RCC 7860 (cell line): Measurements from ENCODE around the gene ROCK2.
"Not testable (repeated sequence)": the region's sequence is repeated elsewhere in the genome, so short reads cannot be mapped to it uniquely, and the experiment has no call there.

Experiments
- DNase-seq: peaks from one replicate; pipeline ENCODE4 v3.0.0-alpha.2; 2015; ENCODE audit warnings: low spot score
- FAIRE-seq: peaks from 2 replicates; lab custom pipeline; 2012; peaks lifted over from hg19 to GRCh38; lab: Jason Lieb, UNC

ROCK2 gene

DNA sequence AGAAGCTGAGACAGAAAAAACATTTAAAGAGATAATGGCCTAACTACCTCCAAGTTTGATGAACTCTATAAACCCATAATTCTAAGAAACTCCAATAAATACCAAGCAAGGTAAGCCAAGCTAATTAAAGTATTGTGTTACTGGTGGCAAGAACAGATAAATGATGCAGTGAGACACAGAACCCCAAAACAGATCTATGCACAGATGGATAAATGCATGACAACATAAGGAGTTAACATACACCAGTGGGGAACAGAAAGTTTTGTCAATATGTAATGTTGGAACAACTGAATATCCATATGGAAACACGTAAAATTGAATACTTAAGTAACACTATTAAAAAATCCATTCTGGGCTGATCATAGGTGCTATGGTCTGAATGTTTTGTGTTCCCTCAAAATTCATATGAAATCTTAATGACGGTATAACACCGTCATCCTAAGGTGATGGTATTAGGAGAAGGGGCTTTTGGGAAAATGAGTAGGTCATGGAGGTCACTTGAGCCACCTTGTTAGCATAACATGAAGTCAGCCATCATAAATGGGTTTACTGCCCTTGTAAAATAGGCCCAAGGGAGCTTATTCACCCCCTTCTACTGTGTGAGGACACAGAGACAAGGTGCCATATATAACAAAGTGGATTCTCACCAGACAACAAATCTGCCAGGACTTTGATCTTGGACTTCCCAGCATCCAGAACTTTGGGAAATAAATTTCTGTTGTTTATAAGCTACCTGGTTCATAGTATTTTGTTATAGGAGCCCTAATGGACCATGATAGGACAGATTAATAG lies 102.8 kb downstream of the ROCK2 start:
- no peak for FAIRE-seq
- no peak for DNase-seq

DNA sequence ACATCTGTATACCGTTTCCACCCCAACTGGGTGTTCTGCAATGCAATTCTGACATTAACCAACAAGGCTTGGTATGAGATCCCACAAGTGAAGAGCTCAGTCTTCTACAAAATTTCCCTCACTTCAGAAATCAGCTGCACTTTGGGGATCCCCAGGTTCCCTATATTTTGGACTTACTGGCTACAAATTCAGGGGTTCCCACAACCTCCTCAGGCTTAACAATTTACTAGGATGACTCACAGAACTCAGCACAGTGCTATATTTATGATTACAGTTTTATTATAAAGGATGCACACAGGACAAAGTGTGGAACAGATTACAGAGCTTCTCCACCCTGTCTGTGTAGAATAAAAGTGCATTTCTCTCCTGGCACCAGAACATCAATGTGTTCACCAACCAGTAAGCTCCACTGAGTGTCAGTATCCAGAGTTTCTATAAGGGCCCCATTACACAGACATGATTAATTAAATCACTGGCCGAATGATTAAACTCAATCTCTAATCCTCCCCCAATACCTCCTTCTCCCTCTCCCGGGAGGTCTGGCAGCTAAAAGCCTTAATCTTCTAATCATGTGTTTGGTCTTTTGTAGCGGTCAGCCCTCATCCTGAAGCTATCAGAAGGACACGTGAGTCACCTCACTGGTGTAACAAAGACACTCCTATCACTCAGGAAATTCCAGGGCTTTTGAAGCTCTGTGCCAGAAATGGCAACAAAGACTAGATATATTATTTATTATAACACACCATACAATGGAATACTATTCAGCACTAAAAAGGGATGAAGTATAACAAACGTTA lies 104.6 kb downstream of the ROCK2 start:
- FAIRE-seq: no peak
- DNase-seq: peak; percentile 39

DNA sequence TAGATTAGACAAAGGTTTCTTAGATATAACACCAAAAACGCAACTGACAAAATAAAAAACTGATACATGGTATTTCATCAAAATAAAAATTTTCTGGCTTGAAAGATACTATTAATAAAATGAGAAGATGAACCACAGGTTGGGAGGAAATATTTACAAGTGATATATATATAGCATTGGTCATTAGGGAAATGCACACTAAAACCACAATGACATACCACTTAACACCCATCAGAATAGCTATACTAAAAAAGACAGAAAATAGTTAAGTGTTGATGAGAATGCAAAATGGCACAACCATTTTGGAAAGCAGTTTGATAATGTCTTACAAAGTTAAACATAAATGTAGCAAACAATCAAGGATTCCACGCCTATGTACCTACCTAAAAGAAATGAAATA lies 105.3 kb downstream of the ROCK2 start:
- no peak for DNase-seq
- FAIRE-seq: no peak

DNA sequence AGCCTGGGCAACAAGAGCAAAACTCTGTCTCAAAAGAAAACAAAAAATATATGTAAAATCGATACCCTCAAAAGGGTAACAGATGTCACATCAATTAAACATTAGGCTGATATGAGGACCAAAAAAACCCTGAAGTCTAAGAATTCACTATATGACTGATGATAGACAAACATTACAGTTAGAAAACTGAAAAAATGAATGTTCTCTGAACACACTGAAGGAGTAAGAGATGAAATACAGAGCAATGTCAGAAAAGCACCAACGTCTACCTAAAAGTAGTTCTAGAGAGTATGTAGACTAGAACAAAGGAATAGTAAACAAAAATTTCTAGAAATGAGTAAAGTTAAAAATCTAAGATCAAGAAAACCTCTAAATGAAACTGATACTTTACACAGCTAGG lies 107.3 kb downstream of the ROCK2 start:
- FAIRE-seq (no peak), DNase-seq (no peak)

DNA sequence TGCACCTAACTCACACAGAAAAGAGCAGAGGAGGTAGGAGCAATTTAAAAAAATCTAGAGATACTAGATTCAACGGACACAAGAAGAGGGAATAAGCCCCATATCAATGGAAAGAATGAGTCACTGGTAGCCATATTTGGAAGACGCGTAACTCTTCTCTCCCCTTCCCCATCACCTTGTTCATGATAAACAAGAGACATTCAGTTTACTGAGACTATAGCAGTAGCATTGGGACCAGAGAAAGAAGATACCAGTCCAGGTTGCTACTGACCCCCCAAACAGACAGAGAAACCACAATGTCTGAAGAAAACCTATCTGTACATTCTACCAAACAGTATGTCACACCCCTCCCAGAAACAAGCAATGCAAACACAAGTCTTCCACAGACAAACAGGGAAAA lies 108.1 kb downstream of the ROCK2 start:
- DNase-seq (no peak), FAIRE-seq (no peak)

DNA sequence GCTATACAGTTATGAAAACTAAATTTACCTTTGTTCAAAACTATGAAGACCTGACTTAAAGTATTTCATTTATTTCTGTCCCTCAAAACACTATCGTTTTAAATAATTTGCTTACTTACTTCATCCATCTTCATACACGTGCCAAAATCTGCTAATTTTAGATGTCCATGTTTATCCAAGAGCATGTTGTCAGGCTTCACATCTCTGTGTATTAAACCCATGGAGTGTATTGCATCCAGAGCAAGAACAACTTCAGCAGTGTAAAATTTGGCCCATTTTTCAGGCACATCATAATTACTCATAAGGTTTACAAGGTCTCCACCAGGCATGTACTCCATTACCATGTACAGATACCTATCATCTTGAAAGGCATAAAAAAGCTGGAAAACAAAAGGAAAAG lies 108.9 kb downstream of the ROCK2 start:
- FAIRE-seq (no peak), DNase-seq (no peak)

DNA sequence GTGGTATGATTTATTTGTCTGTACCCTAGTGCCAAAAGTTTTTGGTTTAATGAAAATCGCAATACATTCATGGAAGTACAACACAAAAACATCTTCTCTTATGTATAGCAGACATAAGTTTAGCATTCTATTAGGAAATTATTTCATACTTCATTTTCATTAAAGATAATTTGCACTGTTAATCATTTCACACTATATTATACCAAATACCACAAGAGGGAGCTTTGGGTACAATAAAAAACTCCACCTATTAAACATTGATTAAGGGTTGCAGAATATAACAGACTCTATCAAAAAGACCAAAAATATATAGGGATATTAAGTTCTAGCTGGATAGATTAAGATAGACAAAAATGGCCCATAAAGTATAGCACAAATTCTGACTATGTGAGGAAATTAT lies 110.1 kb downstream of the ROCK2 start:
- peak; percentile 80 for FAIRE-seq
- DNase-seq: no peak

DNA sequence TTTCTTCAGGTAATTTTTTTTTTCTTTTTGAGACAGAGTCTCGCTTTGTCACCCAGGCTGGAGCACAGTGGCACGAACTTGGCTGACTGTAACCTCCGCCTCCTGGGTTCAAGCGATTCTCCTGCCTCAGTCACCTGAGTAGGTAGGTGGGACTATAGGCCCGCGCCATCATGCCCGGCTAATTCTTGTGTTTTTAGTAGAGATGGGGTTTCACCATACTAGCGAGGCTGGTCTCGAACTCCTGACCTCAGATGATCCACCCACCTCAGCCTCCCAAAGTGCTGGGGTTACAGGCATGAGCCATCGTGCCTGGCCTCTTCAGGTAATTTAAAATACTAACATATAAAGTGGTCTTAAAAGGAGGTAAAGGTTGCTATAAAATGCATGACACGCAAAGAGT lies 113.2 kb downstream of the ROCK2 start:
- FAIRE-seq, DNase-seq: not testable (repeated sequence)

DNA sequence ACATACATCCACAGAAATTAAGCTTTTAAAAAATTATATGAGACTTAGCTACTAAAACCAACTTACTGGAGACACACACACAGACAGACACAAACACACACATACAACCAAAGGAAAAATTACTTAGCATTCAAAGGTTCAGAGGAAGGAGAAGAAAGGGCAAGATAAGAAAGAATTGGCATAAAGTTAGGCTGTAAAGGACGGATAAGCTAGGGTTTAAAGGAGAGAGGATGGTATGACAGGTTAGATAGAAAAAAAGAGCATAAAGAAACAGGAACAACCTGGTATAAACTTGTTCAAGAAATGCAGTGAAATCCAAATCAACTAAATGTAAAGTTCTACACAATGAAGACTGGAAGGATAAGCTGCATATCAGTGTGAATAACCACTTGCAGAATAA lies 115.7 kb downstream of the ROCK2 start:
- FAIRE-seq: no peak
- DNase-seq: no peak

DNA sequence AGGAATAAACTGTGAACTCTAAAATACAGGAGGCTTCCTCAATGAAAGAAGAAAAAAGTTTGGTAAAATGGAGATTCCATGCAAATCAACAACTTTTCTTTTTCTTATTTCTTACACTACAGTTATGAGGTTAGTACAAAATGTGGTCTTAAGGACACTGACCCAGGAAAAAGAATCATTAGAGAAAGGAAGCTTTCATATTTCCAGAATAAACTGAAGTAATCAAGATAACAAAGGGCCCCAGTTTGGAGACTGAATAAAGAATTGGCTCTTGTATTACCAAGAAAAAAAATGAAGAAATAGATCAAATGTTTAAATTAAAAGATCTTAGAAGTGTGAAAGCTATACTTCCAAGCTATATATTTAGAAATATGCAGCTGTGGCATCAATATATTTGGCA lies 116.8 kb downstream of the ROCK2 start:
- DNase-seq (no peak), FAIRE-seq (no peak)

DNA sequence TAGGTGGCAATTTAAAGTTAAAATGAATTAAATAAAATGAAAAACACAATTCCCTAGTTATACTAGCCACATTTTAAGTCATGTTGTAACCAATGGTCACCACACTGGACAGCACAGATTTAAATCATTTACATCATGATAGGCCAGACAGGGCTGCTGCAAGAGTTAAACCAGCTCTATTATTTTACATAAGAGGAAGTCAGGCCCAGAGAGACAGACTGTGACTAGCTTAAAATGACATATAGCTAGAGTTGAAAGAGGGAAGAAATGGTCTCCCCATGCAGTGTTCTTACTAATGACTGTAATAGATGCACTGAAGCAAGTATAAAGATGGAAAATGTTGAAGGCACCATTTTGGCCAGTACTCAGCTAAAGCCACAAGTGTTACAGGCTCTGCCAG lies 119.5 kb downstream of the ROCK2 start:
- DNase-seq: no peak
- no peak for FAIRE-seq

DNA sequence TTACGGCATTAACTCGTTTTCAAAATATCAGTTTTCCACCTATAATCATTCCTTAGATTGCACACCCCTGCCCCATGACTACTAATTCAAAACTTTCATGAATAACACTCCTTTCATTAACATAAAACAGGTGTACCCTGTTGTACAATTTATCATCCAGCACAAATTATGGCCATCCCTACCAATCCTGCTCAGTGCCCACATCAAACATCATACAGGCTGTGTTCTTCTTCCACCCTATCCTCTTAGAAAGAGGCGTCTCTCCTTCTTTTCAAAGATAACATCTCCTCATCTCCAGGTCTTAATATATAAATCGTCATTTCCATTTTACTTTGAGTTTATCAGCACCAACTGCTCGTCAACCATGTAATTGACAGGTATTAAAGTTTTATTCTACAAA lies 121.6 kb downstream of the ROCK2 start:
- FAIRE-seq: no peak
- DNase-seq: no peak

DNA sequence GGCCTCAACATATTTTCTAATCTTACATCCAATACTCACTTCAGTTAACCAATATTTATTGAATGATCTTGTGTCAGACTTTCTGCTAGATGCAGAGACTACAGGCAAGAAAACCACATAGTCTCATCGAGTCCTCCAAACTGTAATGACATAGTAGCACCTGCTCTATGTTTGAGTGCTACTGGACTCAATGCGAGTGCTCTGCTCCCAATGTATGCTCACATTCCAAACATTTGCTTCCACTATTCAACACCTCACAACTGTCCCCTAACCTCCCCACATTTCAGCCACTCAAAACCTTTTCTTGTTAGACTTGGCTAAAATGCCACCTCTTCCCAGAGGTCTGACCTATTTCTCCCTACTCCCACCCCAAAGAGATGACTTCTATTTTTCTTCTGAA lies 124.0 kb downstream of the ROCK2 start:
- FAIRE-seq (no peak), DNase-seq (no peak)

DNA sequence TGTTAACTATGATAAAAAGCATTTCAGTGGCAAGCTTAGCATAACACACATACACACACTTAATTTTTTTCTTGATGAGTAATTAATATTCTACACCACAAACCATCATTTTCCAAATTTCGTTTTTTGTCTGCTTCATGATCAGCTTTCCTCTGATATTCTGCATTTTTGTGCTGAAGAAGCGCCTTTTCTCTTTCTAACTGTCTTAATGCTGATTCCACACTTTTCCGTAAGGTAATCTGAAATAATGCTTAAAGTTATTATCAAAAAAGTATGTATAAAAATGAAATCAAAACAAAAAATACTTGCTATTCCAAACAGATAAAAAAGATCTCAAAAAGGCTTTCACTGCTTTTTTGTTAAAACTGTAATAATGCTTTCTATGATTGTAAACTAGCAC lies 129.0 kb downstream of the ROCK2 start:
- no peak for DNase-seq
- FAIRE-seq: no peak

DNA sequence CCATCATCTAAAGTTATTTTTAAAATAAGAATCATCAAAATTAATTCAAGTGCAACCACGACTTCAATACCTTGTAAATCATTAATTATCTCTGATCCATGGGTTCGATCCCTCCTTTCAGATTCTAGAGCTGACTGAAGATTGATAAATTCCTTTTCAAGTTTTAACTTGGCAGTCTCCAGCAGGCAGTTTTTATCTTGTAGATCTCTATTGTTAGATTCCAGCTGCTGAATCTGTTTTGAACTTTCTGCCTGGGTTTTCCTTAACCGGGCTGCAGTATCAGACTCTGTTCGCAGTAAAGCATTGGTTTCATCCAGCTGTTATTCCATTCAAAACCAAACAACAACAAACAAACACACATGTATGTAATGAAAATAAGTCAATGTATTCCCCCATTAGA lies 129.7 kb downstream of the ROCK2 start:
- FAIRE-seq: no peak
- DNase-seq: no peak

DNA sequence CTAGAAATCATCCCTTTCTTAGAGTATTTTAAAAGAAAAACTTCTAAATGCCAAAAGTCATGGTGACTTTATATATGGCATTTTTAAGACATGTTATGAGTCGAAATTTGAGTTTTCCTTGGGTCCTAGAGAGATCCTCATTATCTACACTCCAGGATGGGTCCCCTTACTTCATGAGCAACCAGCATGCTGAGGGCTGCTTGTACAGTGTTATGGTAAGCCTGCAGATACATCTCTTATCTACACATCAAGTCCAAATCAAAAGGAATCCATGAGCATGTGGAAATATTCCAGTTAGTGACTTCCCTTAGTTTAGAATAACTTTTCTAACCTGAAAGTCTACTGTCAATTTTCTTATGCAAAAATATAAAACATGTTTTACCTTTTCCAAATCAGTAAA lies 130.5 kb downstream of the ROCK2 start:
- DNase-seq: no peak
- FAIRE-seq: no peak

DNA sequence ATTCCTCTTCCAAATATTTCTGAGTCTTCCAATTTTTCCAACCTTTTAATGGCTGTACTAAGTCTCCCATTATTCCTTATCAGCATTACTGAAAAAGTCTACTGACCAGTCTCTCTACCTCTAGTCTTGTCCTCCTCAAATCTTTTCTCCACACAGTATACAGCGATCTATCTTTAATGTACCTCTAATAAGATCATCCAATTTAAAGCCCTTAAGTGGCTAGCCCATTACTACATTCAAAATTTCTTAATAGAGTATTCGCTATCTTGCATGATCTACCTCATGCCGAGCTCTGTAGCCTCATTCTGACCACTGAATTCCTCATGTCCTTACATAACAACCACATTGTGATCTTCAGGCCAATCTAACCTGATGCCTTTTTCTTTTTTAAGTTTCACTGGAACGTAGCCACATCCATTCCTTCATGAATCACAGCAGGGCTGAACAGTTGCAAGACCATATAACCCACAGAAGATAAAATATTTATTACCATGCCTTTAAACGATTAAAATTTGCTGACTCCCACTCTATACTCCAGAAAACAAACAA lies 131.3 kb downstream of the ROCK2 start:
- FAIRE-seq (no peak), DNase-seq (no peak)

DNA sequence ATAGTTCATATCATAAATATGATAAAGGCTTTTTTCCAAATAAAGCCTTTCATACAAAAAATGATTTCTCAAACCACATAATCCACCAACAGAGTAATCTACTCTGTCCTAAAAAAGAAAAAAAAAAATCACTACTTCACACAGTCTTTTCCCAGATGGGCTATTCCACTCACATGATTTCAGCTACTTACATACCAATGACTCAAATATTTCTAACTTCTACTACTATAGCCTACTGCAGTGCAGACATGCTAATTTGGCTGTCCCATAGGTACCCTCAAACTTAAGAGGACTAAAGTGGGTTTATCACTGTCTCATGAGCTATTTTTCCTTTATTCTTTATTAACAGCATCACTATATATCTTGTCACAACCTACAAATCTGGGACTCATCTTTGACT lies 131.8 kb downstream of the ROCK2 start:
- no peak for FAIRE-seq

DNA sequence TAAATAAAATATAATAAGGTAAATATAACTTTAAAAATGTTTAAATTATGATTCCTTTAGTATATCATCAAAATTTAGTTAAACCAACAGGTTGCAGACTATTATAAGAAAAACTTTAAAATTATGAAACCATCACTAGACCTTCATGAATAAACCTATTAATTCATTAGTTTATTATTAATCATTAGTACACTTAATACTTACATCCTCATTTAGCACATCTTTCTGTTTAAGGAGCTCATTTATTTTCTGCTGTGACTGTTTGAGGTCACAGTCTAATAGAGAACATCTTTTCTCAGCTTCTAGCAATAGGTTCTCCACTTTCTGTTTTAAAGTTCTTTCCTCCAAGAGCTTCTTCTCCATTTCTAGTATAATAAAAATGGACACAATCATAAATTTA lies 136.4 kb downstream of the ROCK2 start:
- no peak for FAIRE-seq

More for the DNA sequence above, 131.8 kb downstream of the ROCK2 start:
- no peak for DNase-seq

DNA sequence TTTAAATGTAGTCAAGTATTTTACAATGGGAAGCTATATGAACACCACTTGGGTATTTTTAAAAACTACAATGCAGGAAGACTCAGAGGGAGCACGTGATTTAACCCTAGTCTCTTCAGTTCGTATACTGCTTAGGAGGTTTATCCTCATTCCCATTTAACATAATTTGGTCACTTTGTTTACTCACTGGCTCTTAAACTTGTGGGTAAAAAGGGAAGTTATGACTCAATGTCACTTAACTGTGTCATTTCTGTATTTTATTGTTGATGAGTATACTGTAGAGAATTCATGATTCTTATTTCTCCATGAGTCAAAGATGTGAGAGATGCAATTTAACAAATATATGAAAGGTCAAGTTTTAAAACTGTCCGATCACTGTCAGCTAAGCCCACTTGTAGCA lies 141.0 kb downstream of the ROCK2 start:
- FAIRE-seq (peak; percentile 56), DNase-seq (peak; percentile 56)

More for the DNA sequence above, 136.4 kb downstream of the ROCK2 start:
- DNase-seq: no peak

DNA sequence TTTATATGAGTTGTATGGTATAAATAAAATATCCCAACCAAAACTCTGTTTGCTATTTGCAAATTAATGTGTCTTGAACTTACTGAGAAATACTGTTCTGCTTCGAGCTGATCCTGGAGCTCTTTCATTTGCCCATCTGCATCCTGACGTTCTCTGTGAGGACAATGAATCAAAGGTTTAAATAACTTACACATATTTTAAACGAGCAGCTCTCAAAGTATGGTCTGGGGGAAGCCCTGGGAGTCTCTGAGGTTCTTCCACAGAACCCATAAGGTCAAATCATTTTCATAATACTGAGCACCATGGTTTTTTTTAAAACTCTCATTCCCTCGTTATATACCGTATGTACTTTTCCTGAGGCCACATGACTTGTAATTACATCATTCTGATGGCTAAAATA lies 142.5 kb downstream of the ROCK2 start:
- FAIRE-seq: no peak

DNA sequence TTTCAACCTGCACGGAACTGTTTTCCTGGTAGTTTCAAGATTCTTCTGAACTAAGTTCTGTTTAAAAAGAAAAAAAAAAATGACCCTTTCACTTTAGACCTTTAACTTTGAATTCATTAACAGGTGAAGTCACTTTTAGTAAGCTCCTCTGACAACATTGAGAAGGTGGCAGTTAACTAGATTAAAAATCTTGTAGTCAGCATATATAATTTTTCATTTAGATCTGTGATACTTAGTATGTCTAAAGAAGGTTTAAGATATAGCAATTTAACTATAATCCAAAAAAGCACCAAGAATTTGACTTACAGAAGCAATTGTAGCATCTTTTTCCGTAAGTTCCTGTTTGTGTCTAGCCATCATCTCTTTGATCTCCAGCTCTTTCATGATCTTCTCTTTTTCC lies 143.8 kb downstream of the ROCK2 start:
- DNase-seq (no peak), FAIRE-seq (no peak)

More for the DNA sequence above, 142.5 kb downstream of the ROCK2 start:
- no peak for DNase-seq
